Measurements from ENCODE around the gene EDIL3. TPM values are rescaled to one million over a fixed set of nuclear protein-coding genes. Genes with fewer than 3 reads are reported as not detected.

EDIL3 gene
- total and polyA plus RNA-seq, 2 donors (not counting 1 experiment from before 2014, with no cell fraction given) = not detected

DNA sequence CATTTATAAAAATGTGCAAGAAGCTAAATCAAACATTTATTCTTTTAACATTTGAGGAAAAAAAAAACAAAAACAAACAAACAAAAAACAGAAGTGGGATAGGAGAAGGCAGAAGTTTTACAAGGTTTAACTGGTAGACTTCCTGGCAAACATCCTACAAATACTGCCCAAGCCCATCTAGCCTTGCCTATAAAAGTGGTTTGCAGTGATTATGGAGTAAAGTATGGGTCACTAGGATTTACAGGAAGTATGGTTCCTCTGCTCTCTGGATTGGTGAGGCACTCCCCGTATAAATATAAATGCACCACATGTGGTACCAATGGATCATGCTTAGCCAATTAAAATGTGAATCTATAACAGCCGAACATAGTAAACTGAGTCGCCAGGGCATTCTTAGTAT, 291.9 kb downstream of the EDIL3 start:
- ChIA-PET POLR2A (no interaction called here), CTCF (no interaction called here)
- intact Hi-C loops (cut with micrococcal nuclease) = no loop called here
- 100% methylated on average over 2 of the region's 3 CpGs for WGBS (ENCODE audit: insufficient coverage)
- Mint-ChIP-seq H3K4me1 (no peaks in the 10 kb centered on the region), H3K4me3 (no peak overlapping the region), H3K27ac (no peak overlapping the region), H3K27me3 (no peaks in the 10 kb centered on the region), H3K9me3 (ENCODE audit: insufficient read depth) (peaks cover 2% of the 10 kb centered on the region)
- H3K27ac ChIP-seq (ENCODE audit: low read length in 2 of 2) = no peak overlapping the region
- no peaks in the 10 kb centered on the region for H3K4me1 ChIP-seq (ENCODE audit: control insufficient read depth in 2 of 2, insufficient read depth in 2 of 2, low read length in 2 of 2)
- H2AFZ ChIP-seq (ENCODE audit: insufficient read depth, low read depth, low read length, poor library complexity, severe bottlenecking) = no peak overlapping the region
- H4K20me1 ChIP-seq (ENCODE audit: control insufficient read depth, insufficient read depth, low read length, poor library complexity, severe bottlenecking) = no peaks in the 10 kb centered on the region
- ATAC-seq (ENCODE audit: low read depth) (no peak), DNase-seq (no peak)
- H3K79me2 ChIP-seq (ENCODE audit: control insufficient read depth, insufficient read depth, low read length) = no peaks in the 10 kb centered on the region
- H3K27me3 ChIP-seq (replicated peaks in 1 of 4; ENCODE audit: control extremely low read depth in 1 of 4, control insufficient read depth in 3 of 4, insufficient read depth in 4 of 4, low read length in 3 of 4) = no peaks in the 10 kb centered on the region
- no peak overlapping the region for H3K4me3 ChIP-seq (ENCODE audit: control extremely low read depth in 1 of 5, extremely low read depth in 1 of 5, insufficient read depth in 1 of 5, low read depth in 2 of 5, low read length in 4 of 5)
- TF ChIP-seq, protein P1, sequence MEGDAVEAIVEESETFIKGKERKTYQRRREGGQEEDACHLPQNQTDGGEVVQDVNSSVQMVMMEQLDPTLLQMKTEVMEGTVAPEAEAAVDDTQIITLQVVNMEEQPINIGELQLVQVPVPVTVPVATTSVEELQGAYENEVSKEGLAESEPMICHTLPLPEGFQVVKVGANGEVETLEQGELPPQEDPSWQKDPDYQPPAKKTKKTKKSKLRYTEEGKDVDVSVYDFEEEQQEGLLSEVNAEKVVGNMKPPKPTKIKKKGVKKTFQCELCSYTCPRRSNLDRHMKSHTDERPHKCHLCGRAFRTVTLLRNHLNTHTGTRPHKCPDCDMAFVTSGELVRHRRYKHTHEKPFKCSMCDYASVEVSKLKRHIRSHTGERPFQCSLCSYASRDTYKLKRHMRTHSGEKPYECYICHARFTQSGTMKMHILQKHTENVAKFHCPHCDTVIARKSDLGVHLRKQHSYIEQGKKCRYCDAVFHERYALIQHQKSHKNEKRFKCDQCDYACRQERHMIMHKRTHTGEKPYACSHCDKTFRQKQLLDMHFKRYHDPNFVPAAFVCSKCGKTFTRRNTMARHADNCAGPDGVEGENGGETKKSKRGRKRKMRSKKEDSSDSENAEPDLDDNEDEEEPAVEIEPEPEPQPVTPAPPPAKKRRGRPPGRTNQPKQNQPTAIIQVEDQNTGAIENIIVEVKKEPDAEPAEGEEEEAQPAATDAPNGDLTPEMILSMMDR (IDR thresholded peaks at IDR 0.05) = no peak
- no peak for TF ChIP-seq EZH2 (IDR thresholded peaks at IDR 0.05; ENCODE audit: borderline replicate concordance, insufficient read depth, low read depth, low read length, poor library complexity, severe bottlenecking)
- no peak overlapping the region for H3K4me2 ChIP-seq (replicated peaks; ENCODE audit: low read depth, low read length, poor library complexity, severe bottlenecking)
- H3K36me3 ChIP-seq (replicated peaks in 1 of 2; ENCODE audit: control extremely low read depth in 1 of 2, control insufficient read depth in 1 of 2, extremely low read depth in 1 of 2, insufficient read depth in 2 of 2, low read length in 1 of 2) = no peaks in the 10 kb centered on the region
- no peak overlapping the region for H3K9ac ChIP-seq (ENCODE audit: low read length)
- peaks cover 0 to 8% (median 3%) of the 10 kb centered on the region in 3 donors for H3K9me3 ChIP-seq (ENCODE audit: control extremely low read depth in 1 of 3, control insufficient read depth in 2 of 3, insufficient read depth in 1 of 3, low read length in 2 of 3)

DNA sequence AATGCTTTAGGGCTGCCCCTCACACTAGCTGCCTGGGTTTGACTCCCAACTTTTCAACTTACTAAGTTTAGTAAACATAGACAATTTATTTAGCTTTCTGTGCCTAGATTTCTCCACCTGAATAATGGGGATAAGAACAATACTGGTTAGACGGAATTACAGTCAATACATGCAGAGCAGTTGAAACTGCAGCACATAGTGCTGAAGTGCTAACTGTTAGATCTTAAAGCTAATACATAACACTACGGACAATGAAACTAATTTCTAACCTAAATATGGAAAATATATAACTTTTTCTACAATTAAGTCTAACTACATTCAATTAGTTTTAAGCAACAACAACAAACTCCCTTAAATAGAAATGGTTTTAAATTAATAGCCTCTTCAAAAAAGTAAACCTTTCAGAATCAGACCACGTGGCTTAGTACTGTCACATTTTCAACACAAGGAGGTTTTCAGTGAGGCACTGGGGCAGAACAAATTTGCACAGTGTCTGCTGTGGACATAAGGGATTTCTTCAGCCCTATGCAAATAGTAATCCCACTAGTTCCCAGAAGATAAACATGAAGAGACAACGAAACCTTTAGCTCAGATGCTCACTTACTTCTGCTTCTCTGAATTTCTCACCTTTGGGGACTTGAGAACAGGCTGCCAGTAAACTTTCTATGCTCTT, 293.4 kb downstream of the EDIL3 start:
- WGBS (ENCODE audit: insufficient coverage) = 100% methylated on average over 1 of the region's 4 CpGs
- intact Hi-C loops (cut with micrococcal nuclease) = no loop called here
- Histone ChIP-seq H3K4me1 (ENCODE audit: control insufficient read depth in 2 of 2, insufficient read depth in 2 of 2, low read length in 2 of 2) (no peaks in the 10 kb centered on the region), H3K36me3 (replicated peaks in 1 of 2; ENCODE audit: control extremely low read depth in 1 of 2, control insufficient read depth in 1 of 2, extremely low read depth in 1 of 2, insufficient read depth in 2 of 2, low read length in 1 of 2) (no peaks in the 10 kb centered on the region), H3K79me2 (ENCODE audit: control insufficient read depth, insufficient read depth, low read length) (no peaks in the 10 kb centered on the region), H3K27ac (ENCODE audit: low read length in 2 of 2) (no peak overlapping the region), H3K4me3 (ENCODE audit: control extremely low read depth in 1 of 5, extremely low read depth in 1 of 5, insufficient read depth in 1 of 5, low read depth in 2 of 5, low read length in 4 of 5) (no peak overlapping the region), H3K4me2 (replicated peaks; ENCODE audit: low read depth, low read length, poor library complexity, severe bottlenecking) (no peak overlapping the region), H3K27me3 (replicated peaks in 1 of 4; ENCODE audit: control extremely low read depth in 1 of 4, control insufficient read depth in 3 of 4, insufficient read depth in 4 of 4, low read length in 3 of 4) (no peaks in the 10 kb centered on the region), H4K20me1 (ENCODE audit: control insufficient read depth, insufficient read depth, low read length, poor library complexity, severe bottlenecking) (no peaks in the 10 kb centered on the region), H2AFZ (ENCODE audit: insufficient read depth, low read depth, low read length, poor library complexity, severe bottlenecking) (no peak overlapping the region), H3K9ac (ENCODE audit: low read length) (no peak overlapping the region), H3K9me3 (ENCODE audit: control extremely low read depth in 1 of 3, control insufficient read depth in 2 of 3, insufficient read depth in 1 of 3, low read length in 2 of 3) (peaks cover 0 to 9% (median 3%) of the 10 kb centered on the region in 3 donors)
- Mint-ChIP-seq H3K4me1 (no peaks in the 10 kb centered on the region), H3K27ac (no peak overlapping the region), H3K27me3 (no peaks in the 10 kb centered on the region), H3K9me3 (ENCODE audit: insufficient read depth) (no peaks in the 10 kb centered on the region), H3K4me3 (no peak overlapping the region)
- DNase-seq (no peak), ATAC-seq (ENCODE audit: low read depth) (no peak)
- CTCF ChIA-PET = no interaction called here
- TF ChIP-seq, protein P1 (IDR thresholded peaks at IDR 0.05) = no peak
- no peak for TF ChIP-seq EZH2 (IDR thresholded peaks at IDR 0.05; ENCODE audit: borderline replicate concordance, insufficient read depth, low read depth, low read length, poor library complexity, severe bottlenecking)
- POLR2A ChIA-PET = no interaction called here

Measured in B cell (primary cell).